ENCODE data around the gene MRPL38. TPM values are rescaled to one million over a fixed set of nuclear protein-coding genes. Genes with fewer than 3 reads are reported as not detected.

The MRPL38 gene
- 10 to 100 TPM; 49.3 to 55.5 TPM for total RNA-seq
- long read RNA-seq, donor 1, transcript MRPL38-201 (9 exons, 1,888 nt) = major isoform, 21 of 23 reads
- long read RNA-seq, donor 1, partial matches to known transcripts = 0 of 23 reads
- long read RNA-seq, donor 1, other reads (novel, unspliced or antisense) = 2 of 23 reads
- long read RNA-seq, donor 2, transcript MRPL38-201 (9 exons, 1,888 nt) = major isoform, 289 of 306 reads
- long read RNA-seq, donor 2, partial matches to known transcripts = 5 of 306 reads
- long read RNA-seq, donor 2, other reads (novel, unspliced or antisense) = 11 of 306 reads

DNA sequence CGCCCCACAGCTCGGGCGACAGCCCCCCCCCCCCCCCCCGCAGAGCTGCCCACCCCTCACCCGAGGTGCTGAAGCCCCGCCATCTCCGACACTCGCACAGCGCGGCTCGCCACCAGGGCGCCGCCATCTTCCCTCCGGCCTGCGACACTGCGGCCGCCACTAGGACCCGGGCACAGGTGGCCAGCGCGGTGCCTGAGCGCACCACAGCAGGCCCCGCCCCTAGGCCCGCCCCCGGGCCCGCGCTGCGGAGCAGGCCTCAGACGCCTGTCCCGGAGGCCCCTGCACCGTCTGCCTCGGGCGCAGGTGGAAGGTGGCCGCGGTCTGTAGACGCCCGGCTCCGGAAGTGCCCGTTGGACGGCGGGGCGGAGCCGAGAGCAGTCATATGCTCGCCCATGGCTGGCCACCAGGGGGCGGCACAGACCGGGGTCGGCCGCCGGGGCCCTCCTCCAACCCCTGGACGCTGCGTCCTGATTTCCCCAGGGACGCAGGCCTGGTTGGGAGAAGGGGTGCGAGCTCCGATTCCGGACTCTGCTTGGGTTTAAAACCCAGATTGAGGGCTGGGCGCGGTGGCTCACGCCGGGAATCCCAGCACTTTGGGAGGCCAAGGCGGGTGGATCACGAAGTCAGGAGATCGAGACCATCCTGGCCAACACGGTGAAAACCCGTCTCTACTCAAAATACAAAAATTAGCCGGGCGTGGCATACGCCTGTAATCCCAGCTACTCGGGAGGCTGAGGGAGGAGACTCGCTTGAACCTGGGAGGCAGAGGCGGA lies at the start of gene MRPL38:
MRPL38 (minus strand) TSS at position 136 of the 773 bp plus-strand sequence; CDS start at position 127, 9 bp downstream.
- intact Hi-C loops (cut with DNase I) = loop anchor here (5.0 kb wide), 1 partner anchor 102 kb away; no protein-coding TSS in a partner anchor
- DNase-seq (ENCODE audit: low spot score) = peak; percentile 96

DNA sequence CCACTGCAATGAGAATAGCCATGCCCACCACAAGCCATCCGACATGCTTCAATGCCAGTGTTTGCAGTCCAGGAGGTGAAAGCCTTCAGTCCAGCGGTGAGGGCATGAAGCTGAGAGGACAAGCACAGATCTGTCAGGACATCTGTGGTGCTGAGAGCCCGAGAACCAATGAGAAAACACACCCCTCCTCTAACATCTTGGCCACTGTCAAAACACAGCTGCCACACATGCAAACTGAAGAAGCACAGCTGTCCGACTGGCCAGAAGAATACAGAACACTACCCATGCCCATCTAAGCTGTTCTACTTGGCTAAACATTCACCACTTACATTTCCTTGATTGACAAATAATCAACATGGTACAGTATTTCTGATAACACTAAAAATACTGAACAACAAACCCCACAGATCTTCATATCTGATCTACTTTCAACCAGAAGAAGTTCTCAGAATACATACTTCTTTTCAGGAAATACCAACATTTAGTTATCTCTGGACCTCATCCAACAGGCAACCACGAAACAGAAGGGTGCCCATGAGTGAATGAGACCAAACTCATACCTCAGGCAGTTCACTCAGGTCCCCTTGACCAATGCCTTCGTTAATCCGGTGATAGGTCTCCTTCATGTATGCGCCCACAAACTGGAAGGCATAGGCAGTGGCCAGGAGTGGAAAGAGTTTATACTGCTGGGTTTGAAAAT lies 46.3 kb upstream of the MRPL38 start:
- no peak for DNase-seq (ENCODE audit: low spot score)
- intact Hi-C loops (cut with DNase I) = no loop called here

DNA sequence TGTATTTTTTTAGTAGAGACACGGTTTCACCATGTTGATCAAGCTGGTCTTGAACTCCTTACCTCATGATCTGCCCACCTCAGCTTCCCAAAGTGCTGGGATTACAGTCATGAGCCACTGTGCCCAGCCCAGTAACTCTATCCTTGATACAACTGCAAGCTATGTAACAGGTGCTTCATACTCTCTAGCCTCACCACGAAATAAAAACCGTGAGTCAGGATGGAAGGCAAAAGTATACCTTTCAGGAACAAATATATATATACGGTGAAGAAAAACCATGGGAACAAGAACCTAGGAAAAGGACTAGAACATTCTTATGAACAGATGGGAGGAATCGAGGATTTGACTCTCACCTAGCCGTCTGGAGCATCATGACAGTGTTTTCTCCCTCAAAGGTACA lies 45.7 kb upstream of the MRPL38 start:
- intact Hi-C loops (cut with DNase I) = no loop called here
- DNase-seq (ENCODE audit: low spot score) = peak; percentile 2

DNA sequence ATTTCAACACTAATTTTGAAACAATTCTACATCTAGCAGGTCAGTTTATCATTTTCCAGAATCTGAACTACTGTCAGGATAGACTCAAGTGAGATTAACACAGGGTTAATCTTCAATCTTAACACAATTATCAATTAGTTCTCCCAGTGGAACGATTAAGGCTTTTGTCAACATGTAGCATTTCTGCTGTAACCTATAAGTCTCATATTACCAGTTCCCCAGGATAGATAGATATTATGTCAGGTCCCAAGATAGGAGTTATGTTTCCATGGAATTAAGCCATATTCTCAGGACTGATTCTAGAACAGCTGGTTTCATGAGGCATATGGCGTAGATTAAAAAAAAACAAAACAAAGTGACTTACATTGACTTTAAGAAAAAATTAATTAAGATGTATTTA lies 40.5 kb upstream of the MRPL38 start:
- no peak for DNase-seq (ENCODE audit: low spot score)
- intact Hi-C loops (cut with DNase I) = no loop called here

DNA sequence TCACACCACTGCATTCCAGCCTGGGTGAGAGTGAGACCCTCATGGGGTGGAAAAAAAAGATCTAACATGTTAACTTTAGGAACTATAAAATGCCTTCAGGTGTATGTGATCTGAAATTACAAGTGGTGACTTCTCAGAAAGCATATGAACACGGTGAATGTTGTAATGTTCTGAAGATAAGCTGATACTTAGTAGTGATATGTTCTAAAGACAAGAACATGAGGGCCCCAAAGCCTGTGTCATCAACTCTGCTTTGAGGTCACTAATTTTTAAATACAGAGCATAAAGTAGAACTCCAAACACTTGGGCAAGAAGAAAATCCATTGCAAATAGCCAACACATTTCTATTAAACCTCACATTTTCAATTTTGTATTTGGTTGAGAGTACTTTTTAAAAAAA lies 38.8 kb upstream of the MRPL38 start:
- DNase-seq (ENCODE audit: low spot score) = peak; percentile 12
- intact Hi-C loops (cut with DNase I) = no loop called here

DNA sequence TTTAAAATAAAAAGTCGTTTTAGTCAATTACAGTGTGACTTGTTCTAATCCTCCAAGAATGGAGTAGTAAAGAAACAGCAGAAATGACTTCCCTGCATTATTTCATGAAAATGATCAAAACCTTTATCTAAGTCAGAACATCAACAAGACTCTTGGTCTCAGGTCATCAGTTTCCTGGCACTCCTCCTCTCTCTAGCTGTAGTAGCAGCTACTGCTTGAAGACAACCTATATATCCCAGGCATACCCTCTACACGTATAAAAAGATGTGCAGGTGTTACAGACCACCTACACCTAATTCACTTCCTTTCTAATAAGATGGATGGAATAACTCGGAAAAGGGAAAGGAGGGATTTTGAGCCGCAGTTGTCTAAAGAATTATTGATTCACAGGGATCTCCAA lies 37.8 kb upstream of the MRPL38 start:
- no peak for DNase-seq (ENCODE audit: low spot score)
- intact Hi-C loops (cut with DNase I) = no loop called here

DNA sequence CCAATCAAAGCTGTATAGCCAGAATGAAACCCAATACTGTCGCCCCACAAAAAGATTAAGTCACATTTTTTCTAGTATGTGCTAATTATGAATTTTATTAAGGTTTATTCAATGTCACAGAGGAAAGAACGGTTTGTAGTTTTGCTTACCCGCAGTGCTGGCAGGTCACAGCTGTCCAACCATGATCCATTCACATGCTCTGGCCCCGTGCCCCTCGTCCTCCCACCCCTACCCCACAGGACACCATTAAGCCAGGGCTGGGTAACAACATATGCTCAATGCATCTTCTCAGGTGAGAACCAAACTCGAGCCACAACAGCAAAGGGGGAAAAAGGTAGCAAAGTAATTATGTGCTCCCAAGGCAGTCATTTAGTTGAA lies 36.7 kb upstream of the MRPL38 start:
- peak; percentile 5 for DNase-seq (ENCODE audit: low spot score)
- intact Hi-C loops (cut with DNase I) = no loop called here

DNA sequence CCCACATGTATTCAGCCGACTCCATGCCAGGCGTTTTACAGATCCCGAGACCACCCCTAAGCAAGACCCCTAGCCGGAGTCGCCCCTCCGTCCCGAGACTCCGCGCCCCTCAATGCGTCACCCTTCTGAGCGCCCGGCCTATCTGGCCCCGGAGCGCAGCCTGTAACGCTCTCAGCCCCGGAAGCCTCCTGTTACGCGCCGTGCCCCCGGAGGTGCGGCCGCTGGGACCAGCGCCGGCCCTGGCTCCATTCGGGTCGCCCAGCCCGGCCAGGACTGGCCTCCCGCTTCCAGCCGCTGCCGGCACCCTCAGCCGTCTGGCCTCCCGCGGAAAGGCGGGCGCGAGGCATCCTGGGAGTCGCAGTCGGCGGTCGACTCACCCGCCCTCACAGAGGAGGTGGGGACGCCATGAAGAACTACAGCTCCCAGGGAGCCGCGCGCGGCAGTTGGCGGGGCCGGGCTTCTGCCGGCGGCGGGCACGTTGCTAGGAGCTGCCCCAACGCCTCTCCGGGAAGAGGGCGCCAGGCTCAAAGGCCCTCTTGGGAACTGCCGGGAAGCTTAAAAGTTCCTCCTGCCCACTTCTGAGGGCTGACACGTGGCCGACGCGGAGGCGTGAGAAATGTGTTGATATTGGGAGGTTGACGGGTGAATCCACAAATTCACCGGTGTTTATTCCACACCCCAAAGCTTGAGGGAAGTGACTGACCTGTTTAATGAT lies 36.2 kb upstream of the MRPL38 start, which contains the start of gene FBF1:
FBF1 (minus strand) TSS at position 316 of the 715 bp plus-strand sequence. CDS start 2,893 bp downstream, outside the sequence.
- DNase-seq (ENCODE audit: low spot score) = peak; percentile 98
- intact Hi-C loops (cut with DNase I) = loop anchor here in 1 of 2 donors (1.0 kb wide), 1 partner anchor 39 kb away; no protein-coding TSS in a partner anchor

DNA sequence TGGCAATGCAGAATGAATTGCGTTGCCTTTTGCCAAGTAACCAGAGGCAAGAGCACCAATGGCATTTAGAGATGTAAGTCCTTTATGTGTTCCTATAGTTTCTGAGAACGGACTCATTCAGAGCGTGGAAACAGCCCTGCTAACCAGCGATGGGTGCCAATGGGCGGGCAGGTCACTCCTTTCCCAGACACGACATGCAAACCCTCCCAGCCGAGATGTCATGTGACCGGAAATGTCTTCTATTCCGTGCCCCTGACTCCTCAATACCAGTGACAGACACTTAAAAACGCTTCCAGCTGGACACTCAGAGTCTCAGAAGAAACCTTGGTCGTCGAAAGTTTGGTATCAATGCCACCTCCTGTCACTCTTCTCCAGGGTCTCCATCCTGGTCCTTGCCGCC lies 33.0 kb upstream of the MRPL38 start:
- intact Hi-C loops (cut with DNase I) = no loop called here
- DNase-seq (ENCODE audit: low spot score) = peak; percentile 41

DNA sequence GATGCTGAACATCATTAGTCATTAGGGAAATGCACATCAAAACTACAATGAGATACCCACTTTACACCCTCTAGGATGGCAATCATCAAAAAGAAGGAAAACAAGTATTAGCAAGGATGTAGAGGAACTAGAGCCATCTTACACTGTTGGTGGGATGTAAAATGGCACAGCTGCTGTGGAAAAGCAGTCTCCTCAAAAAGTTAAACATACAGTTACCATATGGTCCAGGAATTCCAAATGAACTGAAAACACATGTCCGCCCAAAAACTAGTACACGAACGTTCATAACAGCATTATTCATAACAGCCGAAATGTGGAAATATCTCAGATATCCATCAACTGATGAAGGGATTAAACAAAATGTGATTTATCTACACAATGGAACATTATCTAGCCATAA lies 29.1 kb upstream of the MRPL38 start:
- no peak for DNase-seq (ENCODE audit: low spot score)
- intact Hi-C loops (cut with DNase I) = no loop called here

DNA sequence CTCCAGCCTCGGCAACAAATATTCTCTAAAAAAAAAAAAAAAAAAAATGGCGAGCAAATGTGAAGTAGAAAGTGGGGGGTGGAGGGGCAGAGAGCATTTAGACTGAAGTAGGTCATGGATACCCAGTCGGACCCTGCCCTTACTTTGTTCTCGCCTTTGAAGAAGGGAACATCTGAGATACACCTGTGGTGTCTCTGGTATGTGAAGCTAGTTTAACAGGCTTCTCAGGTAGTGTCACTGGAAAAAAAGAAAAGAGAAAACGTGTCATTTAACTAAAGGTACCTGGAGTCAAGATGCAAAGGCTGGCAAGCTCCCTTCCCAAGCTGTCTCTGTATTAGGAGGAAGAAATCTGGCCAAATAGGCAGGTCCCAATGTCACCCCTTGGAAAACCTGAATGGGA lies 28.2 kb upstream of the MRPL38 start:
- intact Hi-C loops (cut with DNase I) = no loop called here
- DNase-seq (ENCODE audit: low spot score) = peak; percentile 5

DNA sequence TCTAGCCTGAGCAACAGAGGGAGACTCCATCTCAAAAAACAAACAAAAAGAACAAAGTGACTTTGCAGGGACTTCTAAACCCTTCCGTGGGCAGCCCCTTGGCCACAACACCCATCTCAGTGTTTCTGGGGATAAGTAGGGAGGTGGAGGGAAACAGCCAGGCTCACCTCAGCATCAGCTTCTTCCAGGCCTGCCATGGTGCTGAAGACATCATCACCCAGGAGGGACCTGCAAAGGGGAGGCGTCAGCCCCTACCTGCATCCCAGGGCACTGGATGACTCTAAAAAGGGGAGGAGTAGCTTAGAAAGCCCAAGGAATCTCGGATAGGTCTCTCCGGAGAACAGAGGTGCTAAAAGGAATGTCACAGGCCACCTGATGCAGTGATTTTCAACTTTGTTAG lies 26.4 kb upstream of the MRPL38 start:
- peak; percentile 22 for DNase-seq (ENCODE audit: low spot score)
- intact Hi-C loops (cut with DNase I) = no loop called here

DNA sequence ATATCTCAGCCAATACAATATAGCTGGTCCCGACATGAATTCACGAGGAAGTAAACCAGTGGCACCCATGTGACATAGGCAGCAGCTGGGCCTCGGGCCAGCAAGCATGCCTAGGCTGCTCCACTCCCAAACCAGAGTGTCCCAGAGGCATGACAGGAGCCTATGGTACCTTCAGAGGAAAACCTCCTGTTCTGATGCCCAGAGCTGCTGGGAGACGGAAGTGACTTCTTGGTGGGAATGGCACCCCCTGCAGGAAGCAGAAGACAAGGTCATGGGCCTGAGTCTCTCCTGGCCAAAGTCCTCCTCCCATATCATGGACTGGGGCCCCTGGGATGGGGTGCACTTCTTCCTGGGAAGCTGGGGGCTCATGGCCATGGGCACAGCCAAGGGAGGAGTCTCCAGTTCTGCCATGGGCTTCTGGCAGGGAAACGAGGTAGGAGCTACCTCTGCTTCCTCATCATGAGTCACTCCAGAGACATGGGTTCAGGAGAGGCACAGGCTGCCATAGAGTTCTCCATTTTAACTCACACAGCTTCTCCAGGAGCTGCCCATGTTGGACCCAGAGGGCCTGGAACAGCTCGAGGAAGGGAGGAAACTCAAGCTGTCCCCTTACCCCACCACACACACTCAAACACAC lies 22.7 kb upstream of the MRPL38 start:
- DNase-seq (ENCODE audit: low spot score) = no peak
- intact Hi-C loops (cut with DNase I) = no loop called here

DNA sequence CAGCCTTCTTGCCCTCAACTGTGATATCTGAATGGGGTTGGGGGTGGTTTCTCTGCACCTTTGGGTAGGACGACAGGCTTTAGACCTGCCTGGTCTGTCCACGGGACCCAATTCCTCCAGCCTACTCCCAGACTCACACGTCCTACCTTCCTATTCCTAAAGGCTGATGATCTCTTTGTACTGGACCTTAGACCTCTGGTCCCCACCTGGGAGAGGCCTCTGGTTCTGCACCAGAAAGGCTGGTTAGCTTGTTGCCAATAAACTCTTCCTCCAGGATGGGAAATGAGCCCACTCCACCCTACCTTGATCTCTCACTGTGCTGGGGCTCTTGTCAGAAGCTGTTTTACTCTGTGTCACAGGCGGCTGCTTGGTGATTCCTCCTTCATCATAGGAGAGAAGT lies 21.8 kb upstream of the MRPL38 start:
- intact Hi-C loops (cut with DNase I) = no loop called here

DNA sequence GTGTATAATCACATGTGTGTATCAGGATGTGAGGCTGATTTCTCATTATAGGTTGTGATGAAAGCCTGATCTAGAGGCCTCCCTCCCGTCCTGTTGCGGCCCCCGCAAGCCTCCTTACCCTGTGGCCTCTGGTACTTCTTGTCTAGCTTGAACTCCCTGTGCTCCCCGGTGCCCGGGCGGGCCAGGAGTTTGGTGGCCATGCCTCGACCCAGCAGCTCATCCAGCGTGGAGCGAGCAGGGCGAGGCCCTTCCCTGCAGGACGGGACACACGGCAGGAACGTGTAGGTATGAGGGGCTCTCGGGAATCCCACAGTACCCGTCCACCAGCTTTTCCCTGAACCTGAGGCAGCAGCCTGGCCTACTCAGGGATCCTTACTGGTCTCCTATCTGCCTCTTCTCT lies 21.2 kb upstream of the MRPL38 start:
- intact Hi-C loops (cut with DNase I) = no loop called here
- no peak for DNase-seq (ENCODE audit: low spot score)

More for the DNA sequence above, 21.8 kb upstream of the MRPL38 start:
- no peak for DNase-seq (ENCODE audit: low spot score)

DNA sequence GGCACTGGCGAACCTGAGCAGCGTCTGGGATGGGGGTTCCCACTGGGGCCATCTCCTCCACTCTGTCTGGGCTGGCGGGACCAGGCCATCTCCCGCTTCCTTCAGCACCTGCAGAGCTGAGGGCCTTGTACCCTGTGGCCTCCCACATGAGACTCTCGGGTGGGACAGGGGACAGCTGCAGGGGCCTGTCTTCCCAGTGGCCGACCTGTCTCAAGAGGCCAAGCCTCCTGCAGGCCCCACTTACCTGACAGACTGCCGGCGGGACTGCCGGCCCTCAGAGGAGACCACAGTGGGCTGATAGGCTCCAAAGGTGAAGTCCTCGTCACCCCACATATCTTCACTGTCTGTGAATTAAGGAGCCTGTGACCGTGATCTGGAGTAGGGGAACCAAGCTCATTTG lies 20.4 kb upstream of the MRPL38 start:
- intact Hi-C loops (cut with DNase I) = no loop called here
- DNase-seq (ENCODE audit: low spot score) = no peak

DNA sequence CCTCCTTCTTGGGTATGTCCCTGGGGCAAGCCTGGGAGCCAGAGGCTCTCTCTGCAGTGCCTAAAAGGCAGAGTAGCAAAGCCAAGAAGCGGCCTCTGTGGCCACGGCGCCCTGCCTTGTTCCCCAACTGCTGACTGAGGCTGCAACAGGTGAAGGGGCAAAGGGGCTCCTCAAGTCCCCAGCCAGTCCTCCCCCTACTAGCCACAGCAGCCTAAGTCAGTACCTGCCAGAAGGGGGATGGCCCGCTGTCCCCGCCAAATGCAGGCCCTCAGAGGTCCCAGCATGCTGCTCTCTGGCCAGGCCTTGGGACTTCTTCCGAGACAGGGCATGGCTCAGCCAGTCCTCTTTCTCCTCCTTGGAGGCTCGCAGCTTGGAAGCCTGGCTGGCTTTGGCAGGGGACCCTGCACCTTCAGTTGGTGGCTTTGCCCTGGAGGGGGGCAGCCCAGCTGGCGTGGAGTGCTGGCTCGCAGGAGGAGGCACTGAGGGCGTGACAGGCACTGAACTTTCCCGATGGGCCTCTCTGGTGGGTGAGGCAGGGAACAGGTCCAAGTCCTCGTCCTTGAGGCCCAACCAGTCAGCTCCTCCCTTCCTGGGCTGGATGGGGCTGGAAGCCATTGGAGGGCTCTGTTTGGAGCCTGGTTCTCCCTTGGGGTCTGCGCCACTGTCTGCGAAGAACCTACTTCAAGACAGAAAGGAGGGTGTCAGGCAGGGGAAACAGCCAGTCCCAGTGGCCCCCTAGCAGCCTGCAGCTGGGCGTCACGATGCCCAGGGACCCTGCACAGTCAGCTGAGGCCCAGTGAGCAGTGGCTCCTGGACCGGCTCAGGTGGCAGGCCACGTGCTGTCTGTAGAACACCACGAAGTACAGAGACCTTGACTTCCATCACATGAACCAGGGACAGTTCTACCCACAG lies 18.5 kb upstream of the MRPL38 start:
- no peak for DNase-seq (ENCODE audit: low spot score)
- intact Hi-C loops (cut with DNase I) = no loop called here

All from posterior vena cava (tissue), 2 donors.